Lung (tissue), 12 donors: Measurements from ENCODE around the gene RP2. TPM values are rescaled to one million over a fixed set of nuclear protein-coding genes. Genes with fewer than 3 reads are reported as not detected.

Source experiments
- ATAC-seq: fragments of 200-7000 bp; cut with Tn5 transposase; one replicate; pipeline ENCODE4 v1.9.1; 2020; ENCODE audit warnings: moderate number of reproducible peaks; ENCODE audit not compliant: insufficient read depth, low FRiP score
- DNase-seq, 3 donors: peaks; one replicate each; pipeline ENCODE4 v3.0.0-alpha.2; 2013 to 2017
- H3K27ac ChIP-seq, 2 donors: one replicate each; pipeline ENCODE4 v1.5.1; 2013; ENCODE audit warnings: mild to moderate bottlenecking in 2 of 2, moderate library complexity in 2 of 2, control low read depth in 1 of 2, inconsistent platforms in 1 of 2, low read depth in 1 of 2, low read length in 1 of 2
- H3K27me3 ChIP-seq, 3 donors: one replicate each; pipeline ENCODE4 v1.5.1; 2013; ENCODE audit warnings: low read length in 2 of 3; ENCODE audit not compliant: control insufficient read depth in 3 of 3, insufficient read depth in 3 of 3
- H3K36me3 ChIP-seq, 4 donors: one replicate each; pipeline ENCODE4 v1.5.1; 2013; ENCODE audit warnings: low read length in 4 of 4, mild to moderate bottlenecking in 1 of 4, moderate library complexity in 1 of 4; ENCODE audit not compliant: control insufficient read depth in 4 of 4, insufficient read depth in 4 of 4
- H3K4me1 ChIP-seq, 5 donors: one replicate each; pipeline ENCODE4 v1.5.1; 2013; ENCODE audit warnings: low read length in 5 of 5, mild to moderate bottlenecking in 2 of 5, moderate library complexity in 1 of 5; ENCODE audit not compliant: control insufficient read depth in 5 of 5, insufficient read depth in 5 of 5
- H3K4me3 ChIP-seq: one replicate; pipeline ENCODE4 v1.5.1; 2013; ENCODE audit warnings: mild to moderate bottlenecking, control low read depth, moderate library complexity
- H3K9ac ChIP-seq, 2 donors: one replicate each; pipeline ENCODE4 v1.5.1; 2013; ENCODE audit warnings: low read length in 2 of 2, control low read depth in 1 of 2; ENCODE audit not compliant: insufficient read depth in 1 of 2
- H3K9me3 ChIP-seq, 4 donors: one replicate each; pipeline ENCODE4 v1.5.1; 2013; ENCODE audit warnings: low read length in 3 of 4, mild to moderate bottlenecking in 1 of 4, moderate library complexity in 1 of 4; ENCODE audit not compliant: control insufficient read depth in 4 of 4, insufficient read depth in 3 of 4
- CTCF ChIP-seq: IDR thresholded peaks from 2 replicates; pipeline ENCODE4 v1.5.1; 2012; ENCODE audit warnings: mild to moderate bottlenecking; ENCODE audit errors: control extremely low read depth, extremely low read depth
- WGBS, 2 donors: extraction: QIAGEN DNeasy Blood & Tissue Kit; methylation state at CpG; one replicate each; pipeline ENCODE4 v1.1.7; 2013; 5-methylcytosine and 5-hydroxymethylcytosine counted together
- polyA plus RNA-seq, 2 donors: library from polyadenylated mRNA; stranded (reverse); fragments of 200-250 nt; gene quantifications; one replicate each; pipeline ENCODE4 v1.2.1, GENCODE V29; 2013
- total RNA-seq, 2 donors: library from RNA; depleted of rRNA in 1 of 2; stranded (reverse); fragments of >200 nt in 1 of 2; gene quantifications; one replicate each; pipeline ENCODE4 v1.2.1, GENCODE V29; 2014 to 2021
- donor health status: control.
- donor health status: control.
- donor health status: Bipolar disorder and iron deficiency.
- donor health status: healthy.
- donor health status: DM: yes; HTN: yes; CAD: no.

Gene RP2
- total and polyA plus RNA-seq, 4 donors, result 5.8 to 21.9 (median 17.2) TPM

- Histone ChIP-seq H3K4me1 (peaks cover 0 to 3% (median 0%) of the 10 kb centered on the region in 5 donors), H3K9ac (no peak overlapping the region), H3K27me3 (peaks cover 0 to 2% (median 0%) of the 10 kb centered on the region in 3 donors), H3K4me3 (no peak overlapping the region), H3K36me3 (peaks cover 0 to 2% (median 0%) of the 10 kb centered on the region in 4 donors), H3K9me3 (no peaks in the 10 kb centered on the region), H3K27ac (no peak overlapping the region)
- ATAC-seq (no peak), DNase-seq (no peak)
- no peak for TF ChIP-seq CTCF
These were observed 19.6 kb downstream of the RP2 start for GRCh38 chrX:46856483-46856882.

GRCh38 chrX:46860557-46860956 is 23.7 kb downstream of the RP2 start:
- 57 to 89% methylated on average over 1 of the region's 1 CpG for WGBS, 2 donors
- no peak overlapping the region for H3K9ac ChIP-seq
- no peak overlapping the region for H3K4me3 ChIP-seq
- H3K27me3 ChIP-seq, result peaks cover 0 to 2% (median 2%) of the 10 kb centered on the region in 3 donors
- no peak for DNase-seq
- ATAC-seq, result no peak
- TF ChIP-seq CTCF, result no peak
- H3K27ac ChIP-seq, result no peak overlapping the region
- no peaks in the 10 kb centered on the region for H3K36me3 ChIP-seq
- peaks cover 0 to 4% (median 0%) of the 10 kb centered on the region in 4 donors for H3K9me3 ChIP-seq
- H3K4me1 ChIP-seq, result peaks cover 0 to 3% (median 0%) of the 10 kb centered on the region in 5 donors

GRCh38 chrX:46863072-46863471 is 26.2 kb downstream of the RP2 start:
- Histone ChIP-seq H3K9me3 (peaks cover 0 to 4% (median 0%) of the 10 kb centered on the region in 4 donors), H3K36me3 (peaks cover 0 to 2% (median 0%) of the 10 kb centered on the region in 4 donors), H3K27me3 (peaks cover 0 to 4% (median 0%) of the 10 kb centered on the region in 3 donors), H3K9ac (no peak overlapping the region), H3K27ac (no peak overlapping the region), H3K4me1 (peaks cover 0 to 3% (median 0%) of the 10 kb centered on the region in 5 donors), H3K4me3 (no peak overlapping the region)
- TF ChIP-seq CTCF, result no peak
- WGBS, 2 donors, result 80 to 98% methylated on average over 2 of the region's 2 CpGs
- ATAC-seq (no peak), DNase-seq (no peak)

GRCh38 chrX:46864606-46865005 is 27.8 kb downstream of the RP2 start:
- no peak for TF ChIP-seq CTCF
- no peak overlapping the region for H3K9ac ChIP-seq
- no peak overlapping the region for H3K27ac ChIP-seq
- ATAC-seq (no peak), DNase-seq (no peak)
- peaks cover 0 to 4% (median 0%) of the 10 kb centered on the region in 4 donors for H3K9me3 ChIP-seq
- no peak overlapping the region for H3K4me3 ChIP-seq
- peaks cover 0 to 2% (median 0%) of the 10 kb centered on the region in 4 donors for H3K36me3 ChIP-seq
- 79 to 100% methylated on average over 2 of the region's 2 CpGs for WGBS, 2 donors
- H3K4me1 ChIP-seq, result no peaks in the 10 kb centered on the region
- peaks cover 0 to 4% (median 0%) of the 10 kb centered on the region in 3 donors for H3K27me3 ChIP-seq
